Upper lobe of left lung (tissue), 4 donors: Measurements from ENCODE around the gene ACAA1.

ENCODE experiments used
- CTCF ChIP-seq, 6 experiments: fragments of 450-650 bp in 4 of 6; fragments of 200-600 bp in 2 of 6; sonication (generic) in 2 of 6; IDR thresholded peaks; one replicate each; pipeline ENCODE4 v1.5.1; 2016 to 2019; ENCODE audit warnings: antibody characterized with exemption in 6 of 6
- POLR2A ChIP-seq, 4 donors: fragments of 450-650 bp; IDR thresholded peaks; one replicate each; pipeline ENCODE4 v1.5.1; 2016 to 2017; ENCODE audit warnings: antibody characterized with exemption in 4 of 4, mild to moderate bottlenecking in 2 of 4

DNA sequence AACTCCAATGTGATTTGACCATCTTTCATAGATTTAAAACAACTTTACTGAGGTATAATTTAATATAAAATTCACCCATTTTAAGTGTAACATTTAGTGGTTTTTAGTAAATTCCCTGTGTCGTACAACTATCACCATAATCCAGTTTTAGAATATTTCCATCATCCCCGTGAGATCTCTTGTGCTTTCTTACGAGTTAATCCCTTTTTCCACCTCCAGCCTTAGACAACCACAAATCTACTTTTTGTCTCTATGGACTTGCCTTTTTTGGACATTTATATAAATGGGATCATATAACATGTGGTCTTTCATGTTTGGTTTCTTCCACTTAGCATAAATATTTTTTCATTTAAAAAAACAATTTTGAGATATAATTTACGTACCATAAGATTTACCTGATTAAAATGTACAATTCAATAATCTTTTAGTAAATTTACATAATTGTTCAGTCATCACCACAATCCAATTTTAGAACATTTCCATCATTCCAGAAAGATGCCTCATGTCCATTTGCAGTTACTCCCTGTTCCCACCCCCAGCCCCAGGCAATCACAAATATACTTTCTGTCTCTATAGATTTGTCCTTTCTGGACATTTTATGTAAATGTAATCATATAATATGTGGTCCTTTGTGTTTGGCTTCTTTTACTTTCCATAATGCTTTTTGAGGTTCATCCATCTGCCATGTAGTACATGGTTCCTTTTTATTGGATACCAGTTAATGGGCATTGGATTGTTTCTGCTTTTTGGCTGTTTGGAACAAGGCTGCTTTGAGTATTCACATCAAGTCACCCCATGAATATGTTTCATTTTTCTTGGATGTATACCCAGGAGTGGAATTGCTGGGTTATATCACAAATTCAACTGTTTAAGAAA, 31.5 kb upstream of the ACAA1 start:
- no peak for TF ChIP-seq CTCF (IDR thresholded peaks at IDR 0.05)
- TF ChIP-seq POLR2A (IDR thresholded peaks at IDR 0.05) = no peak
